Measurements from ENCODE around the gene APPL1. TPM values are rescaled to one million over a fixed set of nuclear protein-coding genes. Genes with fewer than 3 reads are reported as not detected.

The APPL1 gene
- total RNA-seq: 42.9 TPM
- long read RNA-seq, full-length matches to known transcripts: 56 of 113 reads
- long read RNA-seq, partial matches to known transcripts: 28 of 113 reads
- long read RNA-seq, other reads (novel, unspliced or antisense): 29 of 113 reads

- ATAC-seq (ENCODE audit: poor library complexity): peak; percentile 98
- DNase-seq: peak; percentile 96
- intact Hi-C loops (cut with DNase I): loop anchor here (5.0 kb wide), 2 partner anchors 60 to 125 kb away; partner anchors contain the start of gene IL17RD
These were observed at the start of gene APPL1 for GRCh38 chr3:57227204-57227929. APPL1 (plus strand) TSS chr3:57227729; CDS start chr3:57227884, 155 bp downstream.

- no peak for ATAC-seq (ENCODE audit: poor library complexity)
- DNase-seq: no peak
- intact Hi-C loops (cut with DNase I): no loop called here
These were observed 47.7 kb upstream of the APPL1 start for GRCh38 chr3:57179580-57180410.

GRCh38 chr3:57184526-57184925 lies 43.0 kb upstream of the APPL1 start:
- ATAC-seq (ENCODE audit: poor library complexity): no peak

GRCh38 chr3:57192028-57192427 lies 35.5 kb upstream of the APPL1 start:
- no peak for ATAC-seq (ENCODE audit: poor library complexity)
- intact Hi-C loops (cut with DNase I): no loop called here

More at GRCh38 chr3:57184526-57184925, 43.0 kb upstream of the APPL1 start:
- DNase-seq: no peak
- intact Hi-C loops (cut with DNase I): no loop called here

GRCh38 chr3:57194641-57195040 lies 32.9 kb upstream of the APPL1 start:
- ATAC-seq (ENCODE audit: poor library complexity): no peak
- no peak for DNase-seq
- intact Hi-C loops (cut with DNase I): no loop called here

More at GRCh38 chr3:57192028-57192427, 35.5 kb upstream of the APPL1 start:
- DNase-seq: no peak

GRCh38 chr3:57199895-57200297 lies 27.6 kb upstream of the APPL1 start, which contains the start of gene HESX1:
HESX1 (minus strand) TSS chr3:57199978; CDS start chr3:57199918, 60 bp downstream.
- DNase-seq (no peak), ATAC-seq (ENCODE audit: poor library complexity) (no peak)
- intact Hi-C loops (cut with DNase I): no loop called here

- intact Hi-C loops (cut with DNase I): no loop called here
- ATAC-seq (ENCODE audit: poor library complexity) (no peak), DNase-seq (no peak)
These were observed 21.1 kb upstream of the APPL1 start for GRCh38 chr3:57206423-57206822.

- ATAC-seq (ENCODE audit: poor library complexity): no peak
- intact Hi-C loops (cut with DNase I): no loop called here
These were observed 5.6 kb upstream of the APPL1 start for GRCh38 chr3:57221883-57222282.

GRCh38 chr3:57224856-57225255 lies 2.7 kb upstream of the APPL1 start:
- DNase-seq: no peak
- no peak for ATAC-seq (ENCODE audit: poor library complexity)
- intact Hi-C loops (cut with DNase I): loop anchor here (5.0 kb wide), 2 partner anchors 58 to 123 kb away; partner anchors contain the start of gene IL17RD

More at GRCh38 chr3:57221883-57222282, 5.6 kb upstream of the APPL1 start:
- DNase-seq: no peak

GRCh38 chr3:57226176-57226575 lies 1.4 kb upstream of the APPL1 start:
- no peak for ATAC-seq (ENCODE audit: poor library complexity)
- intact Hi-C loops (cut with DNase I): loop anchor here (5.0 kb wide), 2 partner anchors 59 to 124 kb away; partner anchors contain the start of gene IL17RD

GRCh38 chr3:57227930-57228751 lies 612 bp downstream of the APPL1 start:
- ATAC-seq (ENCODE audit: poor library complexity): peak; percentile 78
- peak; percentile 73 for DNase-seq
- intact Hi-C loops (cut with DNase I): loop anchor here (5.0 kb wide), 2 partner anchors 61 to 126 kb away; partner anchors contain the start of gene IL17RD

More at GRCh38 chr3:57226176-57226575, 1.4 kb upstream of the APPL1 start:
- no peak for DNase-seq

GRCh38 chr3:57230006-57230405 lies 2.5 kb downstream of the APPL1 start:
- intact Hi-C loops (cut with DNase I): no loop called here
- no peak for ATAC-seq (ENCODE audit: poor library complexity)

GRCh38 chr3:57233799-57234198 lies 6.3 kb downstream of the APPL1 start:
- ATAC-seq (ENCODE audit: poor library complexity) (no peak), DNase-seq (no peak)
- intact Hi-C loops (cut with DNase I): no loop called here

More at GRCh38 chr3:57230006-57230405, 2.5 kb downstream of the APPL1 start:
- no peak for DNase-seq

- no peak for DNase-seq
- no peak for ATAC-seq (ENCODE audit: poor library complexity)
- intact Hi-C loops (cut with DNase I): no loop called here
These were observed 7.4 kb downstream of the APPL1 start for GRCh38 chr3:57234613-57235575.

- intact Hi-C loops (cut with DNase I): no loop called here
- DNase-seq (no peak), ATAC-seq (ENCODE audit: poor library complexity) (no peak)
These were observed 17.4 kb downstream of the APPL1 start for GRCh38 chr3:57244946-57245345.

- DNase-seq (no peak), ATAC-seq (ENCODE audit: poor library complexity) (peak; percentile 74)
- intact Hi-C loops (cut with DNase I): no loop called here
These were observed 24.9 kb downstream of the APPL1 start for GRCh38 chr3:57252404-57252803.

GRCh38 chr3:57256844-57257243 lies 29.3 kb downstream of the APPL1 start:
- intact Hi-C loops (cut with DNase I): no loop called here
- DNase-seq (no peak), ATAC-seq (ENCODE audit: poor library complexity) (peak; percentile 80)
